Vagina (tissue), 2 donors: ENCODE results near the gene BRINP1.

Source experiments
- CTCF ChIP-seq, 3 experiments: fragments of 450-650 bp in 2 of 3; fragments of 200-600 bp in 1 of 3; sonication (generic) in 1 of 3; IDR thresholded peaks; one replicate each; pipeline ENCODE4 v1.5.1; 2017 to 2019; ENCODE audit warnings: antibody characterized with exemption in 3 of 3, mild to moderate bottlenecking in 2 of 3, moderate library complexity in 2 of 3
- POLR2A ChIP-seq, 2 donors: fragments of 450-650 bp; IDR thresholded peaks; one replicate each; pipeline ENCODE4 v1.6.1; 2017; ENCODE audit warnings: antibody characterized with exemption in 2 of 2, mild to moderate bottlenecking in 2 of 2, moderate library complexity in 2 of 2
- POLR2AphosphoS5 ChIP-seq, 2 donors: sonication (generic); formaldehyde crosslinking; IDR thresholded peaks; one replicate each; pipeline ENCODE4 v1.9.0; 2017; ENCODE audit warnings: antibody characterized with exemption in 2 of 2, mild to moderate bottlenecking in 2 of 2, low read depth in 1 of 2; ENCODE audit not compliant: insufficient read depth in 1 of 2

GRCh38 chr9:119280740-119281485 is 88.3 kb downstream of the BRINP1 start:
- no peak for TF ChIP-seq CTCF (IDR thresholded peaks at IDR 0.05)
- TF ChIP-seq POLR2AphosphoS5 (IDR thresholded peaks at IDR 0.05; ENCODE audit: insufficient read depth in 1 of 2, low read depth in 1 of 2): no peak
- TF ChIP-seq POLR2A (IDR thresholded peaks at IDR 0.05): no peak
